ENCODE data around the gene SEC31B. TPM values are rescaled to one million over a fixed set of nuclear protein-coding genes. Genes with fewer than 3 reads are reported as not detected.

SEC31B gene
- polyA plus RNA-seq, 1 donor from 2014 or later, result 17.1 TPM

DNA sequence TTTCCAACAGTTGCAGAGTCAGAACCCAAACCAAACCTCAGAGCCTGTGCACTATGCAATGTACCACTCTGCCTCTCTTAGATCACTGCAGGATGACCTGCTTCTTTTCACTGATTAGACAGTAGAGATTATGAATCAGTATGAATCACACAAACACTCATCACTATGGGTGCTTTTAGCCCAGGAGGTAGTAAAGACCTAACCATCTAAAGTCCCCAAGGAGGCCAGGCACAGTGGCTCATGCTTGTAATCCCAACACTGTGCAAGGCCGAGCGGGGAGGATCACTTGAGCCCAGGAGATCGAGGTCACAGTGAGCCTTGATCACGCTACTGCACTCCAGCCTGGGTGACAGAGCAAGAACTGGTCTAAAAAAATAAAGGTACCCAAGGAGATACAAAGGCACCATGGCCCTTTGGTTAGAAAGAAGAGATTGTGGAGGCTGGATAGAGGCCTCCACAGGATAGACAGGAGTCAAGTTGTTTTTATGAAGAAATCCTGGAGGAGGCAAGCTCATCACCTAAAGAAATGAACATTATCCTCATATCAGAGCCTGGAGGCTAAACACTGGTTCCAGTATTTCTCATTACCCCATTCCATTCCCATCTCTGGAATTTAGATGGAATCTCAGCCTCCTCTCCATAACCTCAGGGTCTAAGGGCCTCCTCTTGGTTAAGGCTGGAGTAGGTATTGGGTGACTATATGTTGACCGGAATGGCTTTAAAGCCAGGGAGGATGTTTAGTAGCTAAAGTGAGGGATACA, 12.9 kb downstream of the SEC31B start:
- H3K9me2 ChIP-seq (ENCODE audit: insufficient read depth, low read length), result no peaks in the 10 kb centered on the region
- H3K27ac ChIP-seq (ENCODE audit: low read length), result no peak overlapping the region
- H3K4me2 ChIP-seq (ENCODE audit: low read length), result no peak overlapping the region
- H3K27me3 ChIP-seq (ENCODE audit: insufficient read depth, low read depth, low read length), result no peaks in the 10 kb centered on the region
- no peaks in the 10 kb centered on the region for H3F3A ChIP-seq (ENCODE audit: insufficient read depth, low read length, poor library complexity, severe bottlenecking)
- no peak overlapping the region for H3K9ac ChIP-seq (ENCODE audit: low read length)
- TF ChIP-seq, protein P1, sequence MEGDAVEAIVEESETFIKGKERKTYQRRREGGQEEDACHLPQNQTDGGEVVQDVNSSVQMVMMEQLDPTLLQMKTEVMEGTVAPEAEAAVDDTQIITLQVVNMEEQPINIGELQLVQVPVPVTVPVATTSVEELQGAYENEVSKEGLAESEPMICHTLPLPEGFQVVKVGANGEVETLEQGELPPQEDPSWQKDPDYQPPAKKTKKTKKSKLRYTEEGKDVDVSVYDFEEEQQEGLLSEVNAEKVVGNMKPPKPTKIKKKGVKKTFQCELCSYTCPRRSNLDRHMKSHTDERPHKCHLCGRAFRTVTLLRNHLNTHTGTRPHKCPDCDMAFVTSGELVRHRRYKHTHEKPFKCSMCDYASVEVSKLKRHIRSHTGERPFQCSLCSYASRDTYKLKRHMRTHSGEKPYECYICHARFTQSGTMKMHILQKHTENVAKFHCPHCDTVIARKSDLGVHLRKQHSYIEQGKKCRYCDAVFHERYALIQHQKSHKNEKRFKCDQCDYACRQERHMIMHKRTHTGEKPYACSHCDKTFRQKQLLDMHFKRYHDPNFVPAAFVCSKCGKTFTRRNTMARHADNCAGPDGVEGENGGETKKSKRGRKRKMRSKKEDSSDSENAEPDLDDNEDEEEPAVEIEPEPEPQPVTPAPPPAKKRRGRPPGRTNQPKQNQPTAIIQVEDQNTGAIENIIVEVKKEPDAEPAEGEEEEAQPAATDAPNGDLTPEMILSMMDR (IDR thresholded peaks at IDR 0.05; ENCODE audit: poor library complexity, severe bottlenecking), result no peak
- TF ChIP-seq EP300 (conservative IDR thresholded peaks at IDR 0.05; ENCODE audit: poor library complexity, severe bottlenecking) (no peak), RAD21 (conservative IDR thresholded peaks at IDR 0.05) (no peak), SMC3 (conservative IDR thresholded peaks at IDR 0.05; ENCODE audit: poor library complexity) (no peak), POLR2AphosphoS5 (IDR thresholded peaks at IDR 0.05) (no peak), MXI1 (conservative IDR thresholded peaks at IDR 0.05; ENCODE audit: poor library complexity, severe bottlenecking) (no peak), EZH2 (IDR thresholded peaks at IDR 0.05; ENCODE audit: borderline replicate concordance, insufficient read depth, low read length, poor library complexity, severe bottlenecking) (no peak), TAF1 (IDR thresholded peaks at IDR 0.05; ENCODE audit: low read depth) (no peak)
- TF ChIP-seq, protein P2, sequence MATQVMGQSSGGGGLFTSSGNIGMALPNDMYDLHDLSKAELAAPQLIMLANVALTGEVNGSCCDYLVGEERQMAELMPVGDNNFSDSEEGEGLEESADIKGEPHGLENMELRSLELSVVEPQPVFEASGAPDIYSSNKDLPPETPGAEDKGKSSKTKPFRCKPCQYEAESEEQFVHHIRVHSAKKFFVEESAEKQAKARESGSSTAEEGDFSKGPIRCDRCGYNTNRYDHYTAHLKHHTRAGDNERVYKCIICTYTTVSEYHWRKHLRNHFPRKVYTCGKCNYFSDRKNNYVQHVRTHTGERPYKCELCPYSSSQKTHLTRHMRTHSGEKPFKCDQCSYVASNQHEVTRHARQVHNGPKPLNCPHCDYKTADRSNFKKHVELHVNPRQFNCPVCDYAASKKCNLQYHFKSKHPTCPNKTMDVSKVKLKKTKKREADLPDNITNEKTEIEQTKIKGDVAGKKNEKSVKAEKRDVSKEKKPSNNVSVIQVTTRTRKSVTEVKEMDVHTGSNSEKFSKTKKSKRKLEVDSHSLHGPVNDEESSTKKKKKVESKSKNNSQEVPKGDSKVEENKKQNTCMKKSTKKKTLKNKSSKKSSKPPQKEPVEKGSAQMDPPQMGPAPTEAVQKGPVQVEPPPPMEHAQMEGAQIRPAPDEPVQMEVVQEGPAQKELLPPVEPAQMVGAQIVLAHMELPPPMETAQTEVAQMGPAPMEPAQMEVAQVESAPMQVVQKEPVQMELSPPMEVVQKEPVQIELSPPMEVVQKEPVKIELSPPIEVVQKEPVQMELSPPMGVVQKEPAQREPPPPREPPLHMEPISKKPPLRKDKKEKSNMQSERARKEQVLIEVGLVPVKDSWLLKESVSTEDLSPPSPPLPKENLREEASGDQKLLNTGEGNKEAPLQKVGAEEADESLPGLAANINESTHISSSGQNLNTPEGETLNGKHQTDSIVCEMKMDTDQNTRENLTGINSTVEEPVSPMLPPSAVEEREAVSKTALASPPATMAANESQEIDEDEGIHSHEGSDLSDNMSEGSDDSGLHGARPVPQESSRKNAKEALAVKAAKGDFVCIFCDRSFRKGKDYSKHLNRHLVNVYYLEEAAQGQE (IDR thresholded peaks at IDR 0.05; ENCODE audit: borderline replicate concordance), result no peak
- H2AFZ ChIP-seq (ENCODE audit: low read depth, low read length), result no peak overlapping the region
- H3K4me3 ChIP-seq (ENCODE audit: low read length), result no peak overlapping the region
- H4K20me1 ChIP-seq (ENCODE audit: insufficient read depth), result no peaks in the 10 kb centered on the region
- peaks cover 10% of the 10 kb centered on the region for H3K36me3 ChIP-seq (ENCODE audit: insufficient read depth, low read length)
- H3K79me2 ChIP-seq (replicated peaks; ENCODE audit: insufficient read depth, low read length), result no peaks in the 10 kb centered on the region
- no peaks in the 10 kb centered on the region for H3K9me3 ChIP-seq (ENCODE audit: low read length)

GRCh38 chr10:100505164-100505563, 14.5 kb downstream of the SEC31B start:
- Histone ChIP-seq H3K9ac (ENCODE audit: low read length) (no peak overlapping the region), H3K9me2 (ENCODE audit: insufficient read depth, low read length) (no peaks in the 10 kb centered on the region), H3K27me3 (ENCODE audit: insufficient read depth, low read depth, low read length) (no peaks in the 10 kb centered on the region), H3K27ac (ENCODE audit: low read length) (no peak overlapping the region), H2AFZ (ENCODE audit: low read depth, low read length) (no peak overlapping the region), H3K79me2 (replicated peaks; ENCODE audit: insufficient read depth, low read length) (no peaks in the 10 kb centered on the region), H3K9me3 (ENCODE audit: low read length) (no peaks in the 10 kb centered on the region), H3K4me2 (ENCODE audit: low read length) (no peak overlapping the region), H3K36me3 (ENCODE audit: insufficient read depth, low read length) (peaks cover 14% of the 10 kb centered on the region), H4K20me1 (ENCODE audit: insufficient read depth) (no peaks in the 10 kb centered on the region), H3K4me3 (ENCODE audit: low read length) (no peak overlapping the region), H3F3A (ENCODE audit: insufficient read depth, low read length, poor library complexity, severe bottlenecking) (no peaks in the 10 kb centered on the region)
- TF ChIP-seq RAD21 (conservative IDR thresholded peaks at IDR 0.05), result no peak
- no peak for TF ChIP-seq POLR2AphosphoS5 (IDR thresholded peaks at IDR 0.05)
- TF ChIP-seq, protein P2 (IDR thresholded peaks at IDR 0.05; ENCODE audit: borderline replicate concordance), result no peak
- no peak for TF ChIP-seq SMC3 (conservative IDR thresholded peaks at IDR 0.05; ENCODE audit: poor library complexity)
